NCI-H82 treated with DMSO at 0.1 percent for 48 hours (cell line): ENCODE results near the gene CEACAM3.
"Not testable (repeated sequence)": the region's sequence is repeated elsewhere in the genome, so short reads cannot be mapped to it uniquely, and the experiment has no call there.

Source experiments
- DNase-seq: peaks from one replicate; lab custom pipeline; 2025; ENCODE audit not compliant: unreplicated experiment; lab: John Stamatoyannopoulos, UW

CEACAM3 gene

GRCh38 chr19:41796362-41796761 lies at the start of gene CEACAM3:
Gene CEACAM3 (plus strand): TSS chr19:41796587. CDS start chr19:41796678, 91 bp downstream.
- no peak for DNase-seq

GRCh38 chr19:41746593-41747227 lies 49.7 kb upstream of the CEACAM3 start:
- peak; percentile 2 for DNase-seq

GRCh38 chr19:41748012-41748411 lies 48.4 kb upstream of the CEACAM3 start:
- no peak for DNase-seq

- not testable (repeated sequence) for DNase-seq
Observed at GRCh38 chr19:41750248-41751134, 45.9 kb upstream of the CEACAM3 start.

GRCh38 chr19:41753159-41753558 lies 43.2 kb upstream of the CEACAM3 start:
- DNase-seq: no peak

GRCh38 chr19:41753936-41754529 lies 42.4 kb upstream of the CEACAM3 start:
- DNase-seq: no peak

- DNase-seq: no peak
Observed at GRCh38 chr19:41755328-41755913, 41.0 kb upstream of the CEACAM3 start, which contains the start of gene CEACAM6. Gene CEACAM6 (plus strand): TSS chr19:41755530. CDS start chr19:41755639, 109 bp downstream.

GRCh38 chr19:41758846-41759245 lies 37.5 kb upstream of the CEACAM3 start:
- DNase-seq: no peak

- DNase-seq: no peak
Observed at GRCh38 chr19:41767115-41767514, 29.3 kb upstream of the CEACAM3 start.

GRCh38 chr19:41768105-41768504 lies 28.3 kb upstream of the CEACAM3 start:
- DNase-seq: not testable (repeated sequence)

- no peak for DNase-seq
Observed at GRCh38 chr19:41769608-41770007, 26.8 kb upstream of the CEACAM3 start.

GRCh38 chr19:41771410-41771809 lies 25.0 kb upstream of the CEACAM3 start:
- DNase-seq: no peak

GRCh38 chr19:41774515-41774980 lies 21.8 kb upstream of the CEACAM3 start:
- DNase-seq: no peak

GRCh38 chr19:41776700-41777099 lies 19.7 kb upstream of the CEACAM3 start:
- DNase-seq: no peak

GRCh38 chr19:41783612-41784011 lies 12.8 kb upstream of the CEACAM3 start:
- no peak for DNase-seq

GRCh38 chr19:41784312-41784711 lies 12.1 kb upstream of the CEACAM3 start:
- no peak for DNase-seq

- DNase-seq: no peak
Observed at GRCh38 chr19:41784743-41785142, 11.6 kb upstream of the CEACAM3 start.

GRCh38 chr19:41785653-41786052 lies 10.7 kb upstream of the CEACAM3 start:
- peak; percentile 42 for DNase-seq

GRCh38 chr19:41787055-41787454 lies 9.3 kb upstream of the CEACAM3 start:
- no peak for DNase-seq

- DNase-seq: not testable (repeated sequence)
Observed at GRCh38 chr19:41788518-41788917, 7.9 kb upstream of the CEACAM3 start.

GRCh38 chr19:41789053-41789452 lies 7.3 kb upstream of the CEACAM3 start:
- DNase-seq: not testable (repeated sequence)
